BLaER1 treated with 17β-estradiol and CSF1 and Interleukin-3, amounts not matched to agents 10 nM and 100 nM (cell line): ENCODE data around the gene CCDC194.

ENCODE experiments used
- H3K27ac ChIP-seq, 11 experiments: shearing (Covaris generic); formaldehyde crosslinking; 2 replicates each; pipeline ENCODE4 v1.8.1; 2022
- H3K27me3 ChIP-seq, 11 experiments: shearing (Covaris generic); formaldehyde crosslinking; 2 replicates each; pipeline ENCODE4 v1.8.1; 2022
- H3K36me3 ChIP-seq, 11 experiments: shearing (Covaris generic); formaldehyde crosslinking; 2 replicates each; pipeline ENCODE4 v1.8.1; 2022
- H3K4me1 ChIP-seq, 10 experiments: shearing (Covaris generic); formaldehyde crosslinking; 2 replicates each; pipeline ENCODE4 v1.8.1; 2022
- H3K4me2 ChIP-seq, 11 experiments: shearing (Covaris generic); formaldehyde crosslinking; 2 replicates each; pipeline ENCODE4 v1.8.1; 2022
- H3K4me3 ChIP-seq, 10 experiments: shearing (Covaris generic); formaldehyde crosslinking; 2 replicates each; pipeline ENCODE4 v1.8.1; 2022
- H3K9ac ChIP-seq, 11 experiments: shearing (Covaris generic); formaldehyde crosslinking; 2 replicates each; pipeline ENCODE4 v1.8.1; 2022
- H3K9me3 ChIP-seq, 11 experiments: shearing (Covaris generic); formaldehyde crosslinking; replicated peaks in 1 of 11; 2 replicates each; pipeline ENCODE4 v1.8.1; 2022
- H4K20me1 ChIP-seq, 11 experiments: shearing (Covaris generic); formaldehyde crosslinking; 2 replicates each; pipeline ENCODE4 v1.8.1; 2022
- Cebpa-rat ChIP-seq, 11 experiments: shearing (Covaris generic); IDR thresholded peaks; 2 replicates each; pipeline ENCODE4 v1.8.1; 2022

The CCDC194 gene

GRCh38 chr19:17402982-17403855, 9.2 kb upstream of the CCDC194 start:
- Histone ChIP-seq H3K9ac (peak overlapping the region in 1 of 11 experiments; percentile 29; a peak in 1 of 22 replicates), H3K4me1 (peaks cover 42 to 67% (median 56%) of the 10 kb centered on the region in 10 experiments), H3K27me3 (no peaks in the 10 kb centered on the region), H3K4me3 (peak overlapping the region in 5 of 10 experiments; percentile 75 to 90 (median 80); a peak in 8 of 20 replicates), H3K4me2 (peak overlapping the region in 9 of 11 experiments; percentile 88 to 99 (median 97); a peak in 16 of 22 replicates), H3K27ac (no peak overlapping the region), H3K9me3 (no peaks in the 10 kb centered on the region), H3K36me3 (peaks cover 20 to 47% (median 42%) of the 10 kb centered on the region in 11 experiments; a peak in 21 of 22 replicates), H4K20me1 (peaks cover 0 to 32% (median 4%) of the 10 kb centered on the region in 11 experiments; a peak in 8 of 22 replicates)
- no peak for TF ChIP-seq Cebpa-rat (IDR thresholded peaks at IDR 0.05)

DNA sequence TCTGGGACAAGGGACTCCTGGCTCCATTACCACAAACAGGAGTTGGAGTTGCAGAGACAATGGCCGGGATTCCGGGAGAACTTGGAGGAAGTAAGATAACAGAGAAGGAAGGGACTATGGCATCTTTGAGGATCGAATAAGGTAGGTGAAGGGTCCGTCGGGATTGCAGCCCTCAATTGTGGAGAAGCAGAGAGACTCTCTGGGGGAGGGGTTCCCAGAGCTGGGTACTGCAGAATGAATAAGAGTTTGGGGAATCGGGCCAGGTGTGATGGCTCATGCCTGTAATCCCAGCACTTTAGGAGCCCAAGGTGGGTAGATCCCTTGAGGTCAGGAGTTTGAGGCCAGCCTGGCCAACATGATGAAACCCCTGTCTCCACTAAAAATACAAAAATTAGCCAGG, 7.6 kb upstream of the CCDC194 start:
- no peaks in the 10 kb centered on the region for H3K9me3 ChIP-seq
- no peak for TF ChIP-seq Cebpa-rat (IDR thresholded peaks at IDR 0.05)
- no peak overlapping the region for H3K4me3 ChIP-seq
- no peak overlapping the region for H3K27ac ChIP-seq
- H3K36me3 ChIP-seq: peaks cover 28 to 61% (median 55%) of the 10 kb centered on the region in 11 experiments; a peak in 21 of 22 replicates
- peaks cover 36 to 51% (median 42%) of the 10 kb centered on the region in 10 experiments for H3K4me1 ChIP-seq
- peaks cover 0 to 32% (median 4%) of the 10 kb centered on the region in 11 experiments; a peak in 8 of 22 replicates for H4K20me1 ChIP-seq
- H3K4me2 ChIP-seq: no peak overlapping the region
- no peak overlapping the region for H3K9ac ChIP-seq
- H3K27me3 ChIP-seq: no peaks in the 10 kb centered on the region

DNA sequence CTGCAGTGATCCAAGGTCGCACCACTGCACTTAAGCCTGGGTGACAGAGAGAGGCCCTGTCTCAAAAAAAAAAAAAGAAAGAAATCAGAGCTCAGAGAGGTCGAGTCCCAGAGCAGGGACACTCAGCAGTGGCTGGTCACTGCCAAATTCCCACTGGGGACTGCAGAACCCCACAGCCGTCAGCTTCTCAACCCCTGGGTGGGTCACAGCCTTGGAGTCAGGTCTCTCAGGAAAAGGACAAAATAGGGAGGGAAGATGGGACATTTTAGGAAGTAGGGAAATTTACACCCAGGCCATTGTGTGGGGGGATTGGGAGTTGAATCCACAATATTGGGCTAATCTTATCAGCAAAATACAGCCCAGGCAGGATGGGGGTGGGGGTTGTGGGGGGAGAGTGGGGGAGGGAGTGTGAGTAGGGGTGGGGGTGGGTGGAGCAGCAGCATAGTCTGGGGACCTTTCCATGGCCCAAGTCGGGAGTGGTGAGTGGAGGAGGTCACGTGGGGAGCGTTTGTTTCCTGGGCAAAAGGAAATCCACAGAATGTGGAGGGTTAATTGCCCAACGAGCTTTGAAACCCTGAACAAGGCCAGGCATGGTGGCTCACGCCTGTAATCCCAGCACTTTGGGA, 5.0 kb upstream of the CCDC194 start:
- H3K4me3 ChIP-seq: no peak overlapping the region
- H3K9ac ChIP-seq: no peak overlapping the region
- H3K4me2 ChIP-seq: peak overlapping the region in 7 of 11 experiments; percentile 7 to 57 (median 33); a peak in 7 of 22 replicates
- H3K27ac ChIP-seq: peak overlapping the region in 2 of 11 experiments; percentile 28 to 32; a peak in 2 of 22 replicates
- H3K36me3 ChIP-seq: peaks cover 28 to 63% (median 55%) of the 10 kb centered on the region in 11 experiments; a peak in 21 of 22 replicates
- peaks cover 26 to 53% (median 40%) of the 10 kb centered on the region in 10 experiments for H3K4me1 ChIP-seq
- H3K9me3 ChIP-seq: no peaks in the 10 kb centered on the region
- no peak for TF ChIP-seq Cebpa-rat (IDR thresholded peaks at IDR 0.05)
- H3K27me3 ChIP-seq: no peaks in the 10 kb centered on the region
- H4K20me1 ChIP-seq: peaks cover 0 to 28% (median 4%) of the 10 kb centered on the region in 11 experiments; a peak in 8 of 22 replicates

DNA sequence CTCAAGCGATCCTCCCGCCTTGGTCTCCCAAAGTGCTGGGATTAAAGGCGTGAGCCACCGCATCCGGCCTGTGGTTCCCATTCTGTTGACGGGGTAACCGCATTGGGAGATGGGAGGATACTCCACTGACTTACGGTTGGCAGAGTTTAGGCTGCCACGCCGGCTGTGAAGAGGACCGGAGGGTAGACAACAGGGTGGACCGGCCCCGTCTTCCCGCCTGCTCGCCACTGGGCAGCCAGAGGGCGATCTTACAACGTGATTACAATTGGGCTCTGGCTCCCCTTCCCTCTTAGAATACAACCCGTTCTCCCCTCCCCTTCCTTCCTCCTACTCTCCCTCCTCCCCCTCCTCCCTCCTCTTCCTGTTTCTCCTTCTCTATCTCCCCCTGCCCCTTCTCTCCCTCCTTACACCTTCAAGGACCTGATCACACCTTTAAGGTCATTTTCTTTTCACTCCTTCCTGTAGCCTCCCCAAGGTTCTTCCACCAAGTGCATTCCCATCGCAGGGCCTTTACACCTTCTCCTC, 957 bp upstream of the CCDC194 start:
- H3K36me3 ChIP-seq: peaks cover 11 to 34% (median 24%) of the 10 kb centered on the region in 11 experiments; a peak in 19 of 22 replicates
- peak overlapping the region; percentile 21 to 57 (median 42) for H3K4me2 ChIP-seq
- peaks cover 0 to 1% (median 0%) of the 10 kb centered on the region in 11 experiments; a peak in 1 of 22 replicates for H3K9me3 ChIP-seq
- no peak for TF ChIP-seq Cebpa-rat (IDR thresholded peaks at IDR 0.05)
- H3K27me3 ChIP-seq: peaks cover 6 to 9% (median 8%) of the 10 kb centered on the region in 11 experiments; a peak in 20 of 22 replicates
- H3K9ac ChIP-seq: peak overlapping the region in 5 of 11 experiments; percentile 4 to 21 (median 9); a peak in 3 of 22 replicates
- H3K4me1 ChIP-seq: peaks cover 47 to 67% (median 55%) of the 10 kb centered on the region in 10 experiments
- H4K20me1 ChIP-seq: peaks cover 0 to 7% (median 0%) of the 10 kb centered on the region in 11 experiments; a peak in 1 of 22 replicates
- H3K4me3 ChIP-seq: no peak overlapping the region
- peak overlapping the region in 5 of 11 experiments; percentile 46 to 56 (median 49); a peak in 9 of 22 replicates for H3K27ac ChIP-seq

DNA sequence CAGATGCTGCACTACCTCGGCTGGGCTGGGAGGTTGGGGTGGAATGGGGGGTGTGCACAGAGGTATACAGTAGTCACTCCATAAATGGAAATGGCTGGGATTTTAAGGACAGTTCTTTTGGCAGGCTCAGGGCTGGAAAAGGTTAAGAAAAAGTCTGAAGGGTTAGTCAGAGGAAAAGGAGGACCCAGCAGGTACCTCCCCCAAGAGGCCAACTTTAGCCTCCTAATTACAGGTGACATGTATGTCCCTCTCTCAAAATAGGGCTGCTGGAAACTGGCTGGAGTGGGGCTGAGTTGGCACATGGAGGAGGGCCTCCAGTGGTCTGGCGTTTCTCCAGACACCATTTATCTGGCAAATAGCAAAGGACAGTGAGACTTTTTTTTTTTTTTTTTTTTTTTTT, 994 bp downstream of the CCDC194 start:
- no peak overlapping the region for H3K27ac ChIP-seq
- peaks cover 5 to 21% (median 12%) of the 10 kb centered on the region in 11 experiments; a peak in 14 of 22 replicates for H3K36me3 ChIP-seq
- H3K4me1 ChIP-seq: peaks cover 36 to 55% (median 44%) of the 10 kb centered on the region in 10 experiments
- 0 out of 22 replicates have a peak, but pooled peaks cover 0 to 7% (median 0%) of the 10 kb centered on the region in 11 experiments for H4K20me1 ChIP-seq
- H3K4me2 ChIP-seq: peak overlapping the region in 6 of 11 experiments; percentile 10 to 100 (median 98); a peak in 5 of 22 replicates
- H3K4me3 ChIP-seq: no peak overlapping the region
- TF ChIP-seq Cebpa-rat (IDR thresholded peaks at IDR 0.05): no peak
- no peak overlapping the region for H3K9ac ChIP-seq
- H3K9me3 ChIP-seq: peaks cover 0 to 11% (median 6%) of the 10 kb centered on the region in 11 experiments; a peak in 9 of 22 replicates
- peaks cover 10 to 21% (median 15%) of the 10 kb centered on the region in 11 experiments; a peak in 20 of 22 replicates for H3K27me3 ChIP-seq

GRCh38 chr19:17391371-17392151, 2.4 kb downstream of the CCDC194 start:
- Histone ChIP-seq H3K4me2 (peak overlapping the region; percentile 96 to 100 (median 99)), H3K9me3 (peaks cover 0 to 11% (median 6%) of the 10 kb centered on the region in 11 experiments; a peak in 9 of 22 replicates), H3K4me1 (peaks cover 36 to 55% (median 44%) of the 10 kb centered on the region in 10 experiments), H3K9ac (peak overlapping the region; percentile 9 to 67 (median 50); a peak in 17 of 22 replicates), H3K27me3 (peaks cover 10 to 21% (median 15%) of the 10 kb centered on the region in 11 experiments; a peak in 20 of 22 replicates), H4K20me1 (0 out of 22 replicates have a peak, but pooled peaks cover 0 to 7% (median 0%) of the 10 kb centered on the region in 11 experiments), H3K36me3 (peaks cover 0 to 7% (median 0%) of the 10 kb centered on the region in 11 experiments; a peak in 4 of 22 replicates), H3K27ac (peak overlapping the region in 7 of 11 experiments; percentile 16 to 51 (median 41); a peak in 11 of 22 replicates), H3K4me3 (peak overlapping the region; percentile 56 to 75 (median 65))
- no peak for TF ChIP-seq Cebpa-rat (IDR thresholded peaks at IDR 0.05)

- Histone ChIP-seq H3K36me3 (peaks cover 0 to 7% (median 0%) of the 10 kb centered on the region in 11 experiments; a peak in 4 of 22 replicates), H3K4me2 (peak overlapping the region; percentile 96 to 100 (median 99)), H3K27me3 (peaks cover 10 to 21% (median 15%) of the 10 kb centered on the region in 11 experiments; a peak in 20 of 22 replicates), H3K9ac (peak overlapping the region; percentile 48 to 76 (median 71); a peak in 21 of 22 replicates), H3K27ac (peak overlapping the region in 3 of 11 experiments; percentile 27 to 40 (median 31); a peak in 5 of 22 replicates), H4K20me1 (0 out of 22 replicates have a peak, but pooled peaks cover 0 to 7% (median 0%) of the 10 kb centered on the region in 11 experiments), H3K9me3 (peaks cover 0 to 11% (median 6%) of the 10 kb centered on the region in 11 experiments; a peak in 9 of 22 replicates), H3K4me3 (peak overlapping the region; percentile 56 to 75 (median 65)), H3K4me1 (peaks cover 37 to 59% (median 46%) of the 10 kb centered on the region in 10 experiments)
- TF ChIP-seq Cebpa-rat (IDR thresholded peaks at IDR 0.05): no peak
Observed at GRCh38 chr19:17390665-17391370, 3.2 kb downstream of the CCDC194 start.
